ENCODE measurements around the gene ERN1.
A peak's percentile ranks its signal among the peaks of the same experiment; 100 is the strongest.

The ERN1 gene

DNA sequence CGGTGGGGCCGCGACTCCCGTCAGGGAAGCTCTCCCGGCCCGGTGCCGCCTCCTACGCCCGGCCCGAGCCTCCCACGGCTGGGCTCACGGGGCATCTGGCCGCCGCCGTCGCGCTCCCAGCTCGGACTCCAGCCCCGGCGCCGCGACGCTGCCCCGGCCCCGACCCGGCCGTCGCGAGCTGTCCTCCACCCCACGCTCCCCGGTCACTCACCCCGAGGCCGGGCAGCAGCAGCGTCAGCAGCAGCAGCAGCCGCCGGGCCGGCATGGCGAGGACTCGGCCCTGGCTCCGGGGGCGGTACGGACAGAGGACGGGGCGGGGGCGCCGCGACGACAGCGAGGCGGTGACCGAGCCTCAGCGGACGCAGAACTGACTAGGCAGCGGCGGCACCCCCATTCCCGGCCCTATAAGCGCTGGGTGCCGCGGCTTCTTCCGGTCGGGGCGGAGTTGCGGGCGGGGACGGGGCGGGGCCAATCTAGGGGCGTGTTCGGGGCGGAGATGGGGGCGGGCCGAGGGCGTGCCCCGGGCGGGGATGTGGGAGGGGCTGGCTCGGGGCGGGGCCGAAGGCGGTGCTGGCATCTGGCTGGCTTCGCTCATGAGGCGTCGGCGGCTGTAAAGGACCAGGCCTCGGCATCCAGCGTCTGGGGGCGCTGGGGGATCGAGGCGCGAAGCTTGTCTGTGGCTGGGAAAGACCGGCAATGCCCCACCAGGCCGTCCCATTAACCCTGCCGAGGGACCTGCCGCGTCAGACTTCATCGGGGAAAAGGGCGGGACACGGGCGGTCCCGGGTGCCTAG lies at the start of gene ERN1:
Gene ERN1, minus strand, starts transcription at position 380 of the 794 bp plus-strand sequence. Its CDS starts 115 bp downstream, at position 265.
- peaks cover 8% of the 10 kb centered on the region for H3K4me1 ChIP-seq (ENCODE audit: control insufficient read depth, insufficient read depth, low read length)
- POLR2A ChIA-PET = interaction anchor here (0.5 to 3.5 kb wide), 6 partner anchors 9 to 141 kb away, joined by 3 to 19 read pairs (median 3); no protein-coding TSS in a partner anchor
- H3K4me3 ChIP-seq (ENCODE audit: low read depth, low read length) = peak within 1 kb of the TSS; percentile 83
- CTCF ChIA-PET = interaction anchor here (0.5 to 9.9 kb wide), 7 partner anchors 9 to 184 kb away, joined by 3 to 295 read pairs (median 3); no protein-coding TSS in a partner anchor
- H3K36me3 ChIP-seq (ENCODE audit: control insufficient read depth in 2 of 2, insufficient read depth in 1 of 2, low read length in 2 of 2) = no peaks in the 10 kb centered on the region
- H3K27ac ChIP-seq (ENCODE audit: extremely low read depth, low read depth, low read length) = peak within 1 kb of the TSS; percentile 70
- H3K9me3 ChIP-seq (ENCODE audit: control insufficient read depth, insufficient read depth, low read depth, low read length) = no peaks in the 10 kb centered on the region
- TF ChIP-seq ZNF174 (tag by site-specific recombination; IDR thresholded peaks at IDR 0.05) (no peak), ZNF274 (IDR thresholded peaks at IDR 0.05; ENCODE audit: low read length) (no peak), ZNF274 (tag by site-specific recombination; IDR thresholded peaks at IDR 0.05; ENCODE audit: borderline replicate concordance) (no peak), GLIS2 (tag by site-specific recombination; IDR thresholded peaks at IDR 0.05) (peak; percentile 8; the same call in 1 of the 2 replicates), SCRT1 (tag by site-specific recombination; IDR thresholded peaks at IDR 0.05; ENCODE audit: borderline replicate concordance) (no peak), ZNF660 (tag by site-specific recombination; IDR thresholded peaks at IDR 0.05) (peak; percentile 89), ZNF473 (tag by site-specific recombination; IDR thresholded peaks at IDR 0.05) (no peak), ZNF830 (tag by site-specific recombination; IDR thresholded peaks at IDR 0.05; ENCODE audit: low read depth) (no peak), ZNF596 (tag by site-specific recombination; IDR thresholded peaks at IDR 0.05) (peak; percentile 35; the same call in 1 of the 2 replicates), ZNF624 (tag by site-specific recombination; IDR thresholded peaks at IDR 0.05) (no peak), SP2 (tag by site-specific recombination; IDR thresholded peaks at IDR 0.05) (peak; percentile 73), ZSCAN16 (tag by site-specific recombination; IDR thresholded peaks at IDR 0.05) (peak; percentile 69), KLF7 (tag by site-specific recombination; IDR thresholded peaks at IDR 0.05; ENCODE audit: borderline replicate concordance) (no peak), ZNF324 (tag by site-specific recombination; IDR thresholded peaks at IDR 0.05) (no peak), ZNF302 (tag by site-specific recombination; IDR thresholded peaks at IDR 0.05; ENCODE audit: low read depth) (no peak), KLF10 (tag by site-specific recombination; IDR thresholded peaks at IDR 0.05) (peak; percentile 84), EGR2 (tag by site-specific recombination; IDR thresholded peaks at IDR 0.05; ENCODE audit: low read depth) (peak; percentile 63), ZNF600 (tag by site-specific recombination; IDR thresholded peaks at IDR 0.05) (no peak), KLF16 (tag by site-specific recombination; IDR thresholded peaks at IDR 0.05) (0 out of 2 replicates have a peak, but pooled peaks have one; percentile 21), ZNF211 (tag by site-specific recombination; IDR thresholded peaks at IDR 0.05; ENCODE audit: low read depth) (no peak), ZBTB20 (tag by site-specific recombination; IDR thresholded peaks at IDR 0.05) (peak; percentile 32; the same call in 1 of the 2 replicates), KLF9 (tag by site-specific recombination; IDR thresholded peaks at IDR 0.05; ENCODE audit: low read depth) (peak; percentile 82), ZIC2 (tag by site-specific recombination; IDR thresholded peaks at IDR 0.05) (no peak)
- TF ChIP-seq, protein P1, sequence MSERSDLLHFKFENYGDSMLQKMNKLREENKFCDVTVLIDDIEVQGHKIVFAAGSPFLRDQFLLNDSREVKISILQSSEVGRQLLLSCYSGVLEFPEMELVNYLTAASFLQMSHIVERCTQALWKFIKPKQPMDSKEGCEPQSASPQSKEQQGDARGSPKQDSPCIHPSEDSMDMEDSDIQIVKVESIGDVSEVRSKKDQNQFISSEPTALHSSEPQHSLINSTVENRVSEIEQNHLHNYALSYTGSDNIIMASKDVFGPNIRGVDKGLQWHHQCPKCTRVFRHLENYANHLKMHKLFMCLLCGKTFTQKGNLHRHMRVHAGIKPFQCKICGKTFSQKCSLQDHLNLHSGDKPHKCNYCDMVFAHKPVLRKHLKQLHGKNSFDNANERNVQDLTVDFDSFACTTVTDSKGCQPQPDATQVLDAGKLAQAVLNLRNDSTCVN (tag by site-specific recombination; optimal IDR thresholded peaks at IDR 0.05) = peak; percentile 50
- TF ChIP-seq, protein P2, sequence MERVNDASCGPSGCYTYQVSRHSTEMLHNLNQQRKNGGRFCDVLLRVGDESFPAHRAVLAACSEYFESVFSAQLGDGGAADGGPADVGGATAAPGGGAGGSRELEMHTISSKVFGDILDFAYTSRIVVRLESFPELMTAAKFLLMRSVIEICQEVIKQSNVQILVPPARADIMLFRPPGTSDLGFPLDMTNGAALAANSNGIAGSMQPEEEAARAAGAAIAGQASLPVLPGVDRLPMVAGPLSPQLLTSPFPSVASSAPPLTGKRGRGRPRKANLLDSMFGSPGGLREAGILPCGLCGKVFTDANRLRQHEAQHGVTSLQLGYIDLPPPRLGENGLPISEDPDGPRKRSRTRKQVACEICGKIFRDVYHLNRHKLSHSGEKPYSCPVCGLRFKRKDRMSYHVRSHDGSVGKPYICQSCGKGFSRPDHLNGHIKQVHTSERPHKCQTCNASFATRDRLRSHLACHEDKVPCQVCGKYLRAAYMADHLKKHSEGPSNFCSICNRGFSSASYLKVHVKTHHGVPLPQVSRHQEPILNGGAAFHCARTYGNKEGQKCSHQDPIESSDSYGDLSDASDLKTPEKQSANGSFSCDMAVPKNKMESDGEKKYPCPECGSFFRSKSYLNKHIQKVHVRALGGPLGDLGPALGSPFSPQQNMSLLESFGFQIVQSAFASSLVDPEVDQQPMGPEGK (tag by site-specific recombination; IDR thresholded peaks at IDR 0.05) = peak; percentile 47
- TF ChIP-seq, protein P3, sequence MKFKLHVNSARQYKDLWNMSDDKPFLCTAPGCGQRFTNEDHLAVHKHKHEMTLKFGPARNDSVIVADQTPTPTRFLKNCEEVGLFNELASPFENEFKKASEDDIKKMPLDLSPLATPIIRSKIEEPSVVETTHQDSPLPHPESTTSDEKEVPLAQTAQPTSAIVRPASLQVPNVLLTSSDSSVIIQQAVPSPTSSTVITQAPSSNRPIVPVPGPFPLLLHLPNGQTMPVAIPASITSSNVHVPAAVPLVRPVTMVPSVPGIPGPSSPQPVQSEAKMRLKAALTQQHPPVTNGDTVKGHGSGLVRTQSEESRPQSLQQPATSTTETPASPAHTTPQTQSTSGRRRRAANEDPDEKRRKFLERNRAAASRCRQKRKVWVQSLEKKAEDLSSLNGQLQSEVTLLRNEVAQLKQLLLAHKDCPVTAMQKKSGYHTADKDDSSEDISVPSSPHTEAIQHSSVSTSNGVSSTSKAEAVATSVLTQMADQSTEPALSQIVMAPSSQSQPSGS (tag by site-specific recombination; IDR thresholded peaks at IDR 0.05; ENCODE audit: low read depth) = no peak
- TF ChIP-seq, protein P4, sequence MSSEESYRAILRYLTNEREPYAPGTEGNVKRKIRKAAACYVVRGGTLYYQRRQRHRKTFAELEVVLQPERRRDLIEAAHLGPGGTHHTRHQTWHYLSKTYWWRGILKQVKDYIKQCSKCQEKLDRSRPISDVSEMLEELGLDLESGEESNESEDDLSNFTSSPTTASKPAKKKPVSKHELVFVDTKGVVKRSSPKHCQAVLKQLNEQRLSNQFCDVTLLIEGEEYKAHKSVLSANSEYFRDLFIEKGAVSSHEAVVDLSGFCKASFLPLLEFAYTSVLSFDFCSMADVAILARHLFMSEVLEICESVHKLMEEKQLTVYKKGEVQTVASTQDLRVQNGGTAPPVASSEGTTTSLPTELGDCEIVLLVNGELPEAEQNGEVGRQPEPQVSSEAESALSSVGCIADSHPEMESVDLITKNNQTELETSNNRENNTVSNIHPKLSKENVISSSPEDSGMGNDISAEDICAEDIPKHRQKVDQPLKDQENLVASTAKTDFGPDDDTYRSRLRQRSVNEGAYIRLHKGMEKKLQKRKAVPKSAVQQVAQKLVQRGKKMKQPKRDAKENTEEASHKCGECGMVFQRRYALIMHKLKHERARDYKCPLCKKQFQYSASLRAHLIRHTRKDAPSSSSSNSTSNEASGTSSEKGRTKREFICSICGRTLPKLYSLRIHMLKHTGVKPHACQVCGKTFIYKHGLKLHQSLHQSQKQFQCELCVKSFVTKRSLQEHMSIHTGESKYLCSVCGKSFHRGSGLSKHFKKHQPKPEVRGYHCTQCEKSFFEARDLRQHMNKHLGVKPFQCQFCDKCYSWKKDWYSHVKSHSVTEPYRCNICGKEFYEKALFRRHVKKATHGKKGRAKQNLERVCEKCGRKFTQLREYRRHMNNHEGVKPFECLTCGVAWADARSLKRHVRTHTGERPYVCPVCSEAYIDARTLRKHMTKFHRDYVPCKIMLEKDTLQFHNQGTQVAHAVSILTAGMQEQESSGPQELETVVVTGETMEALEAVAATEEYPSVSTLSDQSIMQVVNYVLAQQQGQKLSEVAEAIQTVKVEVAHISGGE (tag by site-specific recombination; conservative IDR thresholded peaks at IDR 0.05; ENCODE audit: low read depth) = peak; percentile 66
- TF ChIP-seq, protein P5, sequence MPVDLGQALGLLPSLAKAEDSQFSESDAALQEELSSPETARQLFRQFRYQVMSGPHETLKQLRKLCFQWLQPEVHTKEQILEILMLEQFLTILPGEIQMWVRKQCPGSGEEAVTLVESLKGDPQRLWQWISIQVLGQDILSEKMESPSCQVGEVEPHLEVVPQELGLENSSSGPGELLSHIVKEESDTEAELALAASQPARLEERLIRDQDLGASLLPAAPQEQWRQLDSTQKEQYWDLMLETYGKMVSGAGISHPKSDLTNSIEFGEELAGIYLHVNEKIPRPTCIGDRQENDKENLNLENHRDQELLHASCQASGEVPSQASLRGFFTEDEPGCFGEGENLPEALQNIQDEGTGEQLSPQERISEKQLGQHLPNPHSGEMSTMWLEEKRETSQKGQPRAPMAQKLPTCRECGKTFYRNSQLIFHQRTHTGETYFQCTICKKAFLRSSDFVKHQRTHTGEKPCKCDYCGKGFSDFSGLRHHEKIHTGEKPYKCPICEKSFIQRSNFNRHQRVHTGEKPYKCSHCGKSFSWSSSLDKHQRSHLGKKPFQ (tag by site-specific recombination; IDR thresholded peaks at IDR 0.05) = no peak

Measured in HEK293 (cell line).